ENCODE results near the gene NR4A2. TPM values are rescaled to one million over a fixed set of nuclear protein-coding genes. Genes with fewer than 3 reads are reported as not detected.

The NR4A2 gene
- total RNA-seq, 1 experiment from 2014 or later = 4.9 TPM

- Mint-ChIP-seq H3K9me3 (ENCODE audit: low read depth, unreplicated experiment) (no peaks in the 10 kb centered on the region), H3K27me3 (ENCODE audit: unreplicated experiment) (no peaks in the 10 kb centered on the region), H3K4me1 (ENCODE audit: low read depth, unreplicated experiment) (peaks cover 41% of the 10 kb centered on the region), H3K36me3 (ENCODE audit: insufficient read depth, unreplicated experiment) (peaks cover 45% of the 10 kb centered on the region), H3K27ac (ENCODE audit: unreplicated experiment) (peak overlapping the region; percentile 95), H3K4me3 (ENCODE audit: low read depth, unreplicated experiment) (no peak overlapping the region)
- CTCF ChIA-PET = no interaction called here
- no TSS peak for BruUV-seq (replicated peaks)
- DNase-seq = no peak
- TF ChIP-seq, protein P1, sequence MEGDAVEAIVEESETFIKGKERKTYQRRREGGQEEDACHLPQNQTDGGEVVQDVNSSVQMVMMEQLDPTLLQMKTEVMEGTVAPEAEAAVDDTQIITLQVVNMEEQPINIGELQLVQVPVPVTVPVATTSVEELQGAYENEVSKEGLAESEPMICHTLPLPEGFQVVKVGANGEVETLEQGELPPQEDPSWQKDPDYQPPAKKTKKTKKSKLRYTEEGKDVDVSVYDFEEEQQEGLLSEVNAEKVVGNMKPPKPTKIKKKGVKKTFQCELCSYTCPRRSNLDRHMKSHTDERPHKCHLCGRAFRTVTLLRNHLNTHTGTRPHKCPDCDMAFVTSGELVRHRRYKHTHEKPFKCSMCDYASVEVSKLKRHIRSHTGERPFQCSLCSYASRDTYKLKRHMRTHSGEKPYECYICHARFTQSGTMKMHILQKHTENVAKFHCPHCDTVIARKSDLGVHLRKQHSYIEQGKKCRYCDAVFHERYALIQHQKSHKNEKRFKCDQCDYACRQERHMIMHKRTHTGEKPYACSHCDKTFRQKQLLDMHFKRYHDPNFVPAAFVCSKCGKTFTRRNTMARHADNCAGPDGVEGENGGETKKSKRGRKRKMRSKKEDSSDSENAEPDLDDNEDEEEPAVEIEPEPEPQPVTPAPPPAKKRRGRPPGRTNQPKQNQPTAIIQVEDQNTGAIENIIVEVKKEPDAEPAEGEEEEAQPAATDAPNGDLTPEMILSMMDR (IDR thresholded peaks at IDR 0.05; ENCODE audit: unreplicated experiment) = no peak
- intact Hi-C loops (cut with micrococcal nuclease; ENCODE audit: unreplicated experiment) = loop anchor here (2.0 to 10.0 kb wide), 6 partner anchors 125 to 915 kb away; partner anchors contain the start of gene GALNT5
Measured at GRCh38 chr2:156339865-156340264, 7.3 kb upstream of the NR4A2 start.

DNA sequence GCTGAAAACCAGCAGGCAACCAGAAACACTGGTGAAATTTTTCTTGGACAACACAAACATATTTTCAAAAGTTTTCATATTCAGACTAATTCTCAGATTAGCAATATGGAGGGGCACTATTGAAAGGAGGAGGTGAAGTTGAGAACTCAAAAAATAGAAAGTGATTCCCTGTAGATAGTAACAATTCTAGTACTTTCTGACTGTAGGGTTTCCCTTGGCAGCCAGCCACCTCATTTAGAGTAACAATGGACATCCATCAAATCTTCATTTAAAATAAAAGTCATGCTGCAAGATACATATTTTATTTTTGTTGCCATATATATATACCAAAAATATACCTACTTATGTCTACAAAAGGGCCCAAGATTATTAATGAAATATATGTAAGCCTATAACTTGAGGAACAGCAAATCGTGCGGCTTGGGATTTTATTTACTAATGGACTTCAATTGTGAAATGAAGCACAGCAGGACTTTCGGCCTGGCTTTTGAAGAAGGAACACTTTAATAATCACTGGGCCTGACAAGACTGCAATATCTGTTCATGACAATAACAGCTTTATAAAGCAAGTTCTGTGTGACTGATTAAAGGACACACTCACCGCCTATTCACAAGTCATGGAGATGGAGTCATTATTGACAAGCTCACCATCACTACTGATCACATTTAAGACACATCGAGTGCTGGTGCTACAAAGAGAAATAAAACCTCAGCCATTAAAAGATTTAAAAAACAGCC, 6.8 kb upstream of the NR4A2 start:
- CTCF ChIA-PET = interaction anchor here (0.6 to 1.1 kb wide), 2 partner anchors 127 to 963 kb away, joined by 3 read pairs; no protein-coding TSS in a partner anchor
- intact Hi-C loops (cut with micrococcal nuclease; ENCODE audit: unreplicated experiment) = loop anchor here (5.0 to 10.0 kb wide), 4 partner anchors 218 to 916 kb away; partner anchors contain the start of gene GALNT5

GRCh38 chr2:156338578-156338977, 6.1 kb upstream of the NR4A2 start:
- H3K9me3 Mint-ChIP-seq (ENCODE audit: low read depth, unreplicated experiment) = no peaks in the 10 kb centered on the region
- peaks cover 58% of the 10 kb centered on the region for H3K36me3 Mint-ChIP-seq (ENCODE audit: insufficient read depth, unreplicated experiment)
- CTCF ChIA-PET = interaction anchor here (1.1 kb wide), 1 partner anchor 963 kb away, joined by 3 read pairs; no protein-coding TSS in a partner anchor
- H3K4me1 Mint-ChIP-seq (ENCODE audit: low read depth, unreplicated experiment) = peaks cover 34% of the 10 kb centered on the region
- TF ChIP-seq, protein P1 (IDR thresholded peaks at IDR 0.05; ENCODE audit: unreplicated experiment) = no peak
- H3K4me3 Mint-ChIP-seq (ENCODE audit: low read depth, unreplicated experiment) = peak overlapping the region; percentile 34
- H3K27ac Mint-ChIP-seq (ENCODE audit: unreplicated experiment) = peak overlapping the region; percentile 95
- no peak for DNase-seq
- intact Hi-C loops (cut with micrococcal nuclease; ENCODE audit: unreplicated experiment) = loop anchor here (5.0 to 10.0 kb wide), 4 partner anchors 219 to 916 kb away; partner anchors contain the start of gene GALNT5
- no TSS peak for BruUV-seq (replicated peaks)
- no peaks in the 10 kb centered on the region for H3K27me3 Mint-ChIP-seq (ENCODE audit: unreplicated experiment)

More for the DNA sequence above, 6.8 kb upstream of the NR4A2 start:
- no peak for DNase-seq
- H3K4me1 Mint-ChIP-seq (ENCODE audit: low read depth, unreplicated experiment) = peaks cover 35% of the 10 kb centered on the region
- H3K9me3 Mint-ChIP-seq (ENCODE audit: low read depth, unreplicated experiment) = no peaks in the 10 kb centered on the region
- H3K36me3 Mint-ChIP-seq (ENCODE audit: insufficient read depth, unreplicated experiment) = peaks cover 51% of the 10 kb centered on the region
- H3K4me3 Mint-ChIP-seq (ENCODE audit: low read depth, unreplicated experiment) = peak overlapping the region; percentile 34
- TF ChIP-seq, protein P1 (IDR thresholded peaks at IDR 0.05; ENCODE audit: unreplicated experiment) = no peak
- no peaks in the 10 kb centered on the region for H3K27me3 Mint-ChIP-seq (ENCODE audit: unreplicated experiment)
- no TSS peak for BruUV-seq (replicated peaks)
- peak overlapping the region; percentile 95 for H3K27ac Mint-ChIP-seq (ENCODE audit: unreplicated experiment)

GRCh38 chr2:156334496-156335478, 2.3 kb upstream of the NR4A2 start:
- intact Hi-C loops (cut with micrococcal nuclease; ENCODE audit: unreplicated experiment) = loop anchor here (1.0 to 10.0 kb wide), 11 partner anchors 152 to 957 kb away; partner anchors contain the start of gene GALNT5
- CTCF ChIA-PET = interaction anchor here (0.6 to 2.5 kb wide), 15 partner anchors 13 to 958 kb away, joined by 3 to 18 read pairs (median 4); no protein-coding TSS in a partner anchor
- H3K9me3 Mint-ChIP-seq (ENCODE audit: low read depth, unreplicated experiment) = no peaks in the 10 kb centered on the region
- H3K27me3 Mint-ChIP-seq (ENCODE audit: unreplicated experiment) = no peaks in the 10 kb centered on the region
- TF ChIP-seq, protein P1 (IDR thresholded peaks at IDR 0.05; ENCODE audit: unreplicated experiment) = no peak
- H3K4me1 Mint-ChIP-seq (ENCODE audit: low read depth, unreplicated experiment) = peaks cover 23% of the 10 kb centered on the region
- peaks cover 62% of the 10 kb centered on the region for H3K36me3 Mint-ChIP-seq (ENCODE audit: insufficient read depth, unreplicated experiment)
- TSS peak; percentile 80 for BruUV-seq (replicated peaks)
- peak overlapping the region; percentile 92 for H3K4me3 Mint-ChIP-seq (ENCODE audit: low read depth, unreplicated experiment)
- peak; percentile 89 for DNase-seq
- H3K27ac Mint-ChIP-seq (ENCODE audit: unreplicated experiment) = peak overlapping the region; percentile 97
